Right lung (tissue), 5 donors: ENCODE measurements around the gene FAM83C. TPM values are rescaled to one million over a fixed set of nuclear protein-coding genes. Genes with fewer than 3 reads are reported as not detected.
"Not testable (repeated sequence)": the region's sequence is repeated elsewhere in the genome, so short reads cannot be mapped to it uniquely, and the experiment has no call there.

Experiments used
- DNase-seq, 2 donors: peaks; one replicate each; pipeline ENCODE4 v3.0.0-alpha.2; 2013
- polyA plus RNA-seq, 5 donors: library from polyadenylated mRNA; unstranded; fragments of 120-200 nt; gene quantifications; one replicate each; pipeline versions ENCODE4 v1.2.1 to v1.2.3, GENCODE V29; 2013; ENCODE audit warnings: inconsistent platforms in 1 of 5, low replicate concordance in 1 of 5; ENCODE audit not compliant: insufficient read length in 5 of 5, insufficient read depth in 1 of 5

Gene FAM83C
- polyA plus RNA-seq, 5 donors: 0.05 TPM; not detected in 4

DNA sequence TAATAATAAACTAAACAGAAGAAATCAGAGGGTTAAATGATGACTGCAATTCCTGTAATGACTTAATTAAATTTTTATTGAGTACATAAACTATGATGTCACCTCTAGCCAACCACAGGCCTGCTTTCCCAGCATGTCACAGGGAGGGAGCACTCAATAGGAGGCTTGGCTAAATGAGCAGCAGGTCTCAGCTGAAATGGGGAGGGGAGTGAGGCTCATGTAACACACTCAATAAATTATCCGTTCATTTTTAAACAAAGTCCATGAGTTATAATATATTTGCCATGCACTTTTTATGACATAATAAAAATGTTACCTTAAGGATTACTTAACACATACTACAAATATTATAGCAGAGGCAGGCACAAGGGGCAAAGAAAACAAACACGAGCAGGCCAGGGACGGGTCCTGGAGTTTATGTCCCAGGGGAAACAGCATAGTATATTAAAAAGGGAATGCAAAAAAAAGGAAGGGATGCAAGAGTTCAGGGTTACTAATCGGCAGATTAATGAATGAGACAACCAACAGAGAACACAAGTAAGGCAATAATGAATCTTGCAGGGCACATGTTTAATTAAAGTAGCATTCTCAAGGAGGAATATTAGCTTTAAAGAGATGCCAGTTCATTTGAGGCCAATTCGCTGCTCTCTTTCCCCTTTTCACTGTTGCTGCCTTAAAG lies 27.1 kb upstream of the FAM83C start:
- DNase-seq: no peak

DNA sequence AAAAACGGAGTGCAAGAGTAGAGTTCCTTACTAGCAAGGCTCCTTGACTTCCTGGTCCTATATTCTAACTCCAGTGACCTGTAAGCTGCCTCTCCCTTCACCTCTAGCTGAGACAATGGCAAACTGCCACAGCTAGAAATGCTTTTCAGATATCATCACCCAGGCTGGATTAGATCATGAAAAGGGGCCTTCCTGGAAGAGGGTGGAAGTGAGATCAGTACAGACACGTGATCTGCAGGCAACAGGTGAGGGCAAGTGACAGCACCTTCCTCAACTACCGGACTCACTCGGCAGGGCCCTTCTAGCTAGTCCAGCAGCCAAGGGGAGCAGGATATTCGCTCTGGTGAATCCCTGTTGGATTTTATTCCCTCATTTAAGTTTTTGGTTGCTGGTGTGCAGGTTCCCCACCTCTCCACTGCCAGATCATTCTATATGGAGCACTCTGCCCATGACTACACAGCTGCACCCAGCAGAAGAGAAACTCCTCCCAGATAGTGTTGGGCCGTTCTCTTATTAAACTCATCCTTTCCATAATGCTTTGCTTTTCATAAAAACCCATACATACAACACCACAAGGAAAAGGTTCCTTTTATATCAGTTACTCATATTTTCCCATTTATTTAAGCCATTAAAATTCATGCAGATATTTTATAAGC lies 26.4 kb upstream of the FAM83C start:
- DNase-seq: no peak

DNA sequence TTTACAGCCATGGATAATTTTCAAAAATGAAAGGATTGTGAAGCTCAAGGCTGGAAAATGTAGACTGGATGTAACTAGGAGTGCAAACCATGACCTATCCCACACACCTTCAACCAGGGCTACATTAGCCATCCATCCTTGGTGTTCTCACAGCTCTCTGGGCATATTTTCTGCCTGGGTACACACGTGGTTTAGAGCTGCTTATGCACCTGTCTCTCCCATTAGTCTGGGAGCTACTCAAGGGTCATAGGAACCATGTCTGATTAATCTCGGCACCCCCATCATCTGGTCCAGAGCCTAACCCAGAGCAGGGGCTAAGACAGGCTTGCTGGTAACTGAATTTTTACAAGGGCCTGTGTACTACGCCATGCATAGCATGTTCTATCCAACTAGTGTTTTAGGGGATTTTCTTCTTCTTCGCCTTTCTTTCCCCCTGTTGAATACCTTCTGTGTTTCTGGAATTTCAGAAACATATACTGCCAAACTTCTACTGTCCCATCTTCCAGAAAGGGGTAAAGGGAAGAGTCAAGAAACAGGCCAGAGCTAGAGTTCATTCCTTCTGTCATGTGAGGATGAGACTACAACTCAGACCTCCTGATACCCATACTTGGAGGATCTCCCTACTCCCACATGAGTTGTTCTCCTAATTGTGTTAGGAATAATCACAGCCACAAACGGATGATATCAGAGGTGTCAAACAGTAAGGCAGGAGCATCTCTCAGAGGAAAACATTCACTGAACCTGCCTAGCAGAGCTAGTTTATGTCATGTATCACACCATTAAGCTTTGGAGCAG lies 25.4 kb upstream of the FAM83C start:
- DNase-seq: no peak

DNA sequence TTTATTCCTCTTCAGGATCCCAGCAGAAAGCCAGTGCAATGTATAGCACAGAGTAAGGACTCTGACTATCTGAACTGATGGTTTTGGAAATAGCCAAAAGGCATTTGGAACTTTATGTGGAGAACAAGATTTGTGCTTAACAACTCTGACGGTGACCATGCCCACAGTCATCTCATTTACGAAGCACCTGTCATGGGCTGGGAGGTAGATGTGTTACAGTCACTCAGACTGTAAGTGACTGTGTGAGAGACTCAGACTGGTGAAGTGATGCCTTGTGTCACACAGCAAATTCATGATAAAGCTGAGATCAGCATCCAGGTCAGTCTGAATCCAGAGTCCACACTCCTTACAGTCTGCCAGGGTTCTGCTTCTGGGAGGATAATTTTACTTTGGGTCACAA lies 23.9 kb upstream of the FAM83C start:
- DNase-seq: no peak

DNA sequence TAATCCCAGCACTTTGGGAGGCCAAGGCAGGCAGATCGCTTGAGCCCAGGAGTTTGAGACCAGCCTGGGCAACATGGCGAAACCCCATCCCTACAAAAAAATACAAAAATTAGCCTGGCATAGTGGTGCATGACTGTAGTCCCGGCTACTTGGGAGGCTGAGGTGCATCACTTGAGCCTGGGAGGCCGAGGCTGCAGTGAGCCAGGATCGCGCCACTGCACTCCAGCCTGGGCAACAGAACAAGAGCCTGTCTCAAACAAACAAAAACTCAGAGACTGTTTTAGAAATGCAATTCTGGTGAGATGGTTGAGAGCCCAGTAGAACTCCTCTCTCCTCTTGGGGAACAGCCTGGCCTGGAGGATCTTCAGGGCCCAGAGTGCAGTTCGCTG lies 23.4 kb upstream of the FAM83C start:
- DNase-seq: not testable (repeated sequence)

DNA sequence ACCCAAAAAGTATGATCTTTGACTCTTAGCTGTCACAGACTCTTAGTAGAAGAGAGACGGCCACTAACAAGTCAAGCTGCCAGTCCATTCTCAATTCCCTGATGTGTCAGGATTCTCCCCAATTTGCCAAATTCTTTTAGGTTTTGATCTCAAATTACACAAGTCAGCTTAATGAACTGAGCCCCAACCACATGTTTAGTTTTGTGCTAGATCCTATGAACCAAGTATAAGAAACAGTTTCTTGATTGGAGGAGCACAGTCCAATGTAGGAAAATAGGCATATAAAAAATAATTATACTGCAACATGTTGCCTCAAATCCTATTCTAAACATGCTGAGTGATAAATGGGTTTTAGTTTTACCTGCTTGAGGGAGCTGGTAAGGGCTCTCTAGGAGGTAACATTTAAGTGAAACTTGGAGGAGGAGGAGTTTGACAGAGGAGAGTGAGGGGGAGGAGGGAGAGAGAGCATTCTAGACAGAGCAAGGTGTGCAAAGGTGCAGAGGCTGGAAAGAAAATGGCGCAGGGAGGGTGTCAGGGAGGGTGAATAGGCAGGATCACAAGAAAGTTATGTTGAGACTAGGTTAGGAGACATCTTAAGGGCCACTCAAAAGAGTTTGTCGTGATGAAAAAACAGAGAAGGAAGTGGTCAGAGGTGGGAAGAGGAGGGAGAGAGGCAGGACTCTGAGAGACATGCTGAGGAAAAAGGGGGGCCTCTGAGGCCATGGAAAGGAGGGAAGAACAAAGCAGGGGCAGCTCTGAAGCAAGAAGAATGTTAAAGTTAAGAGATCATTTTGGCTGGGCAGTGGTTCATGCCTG lies 22.8 kb upstream of the FAM83C start:
- DNase-seq: no peak

DNA sequence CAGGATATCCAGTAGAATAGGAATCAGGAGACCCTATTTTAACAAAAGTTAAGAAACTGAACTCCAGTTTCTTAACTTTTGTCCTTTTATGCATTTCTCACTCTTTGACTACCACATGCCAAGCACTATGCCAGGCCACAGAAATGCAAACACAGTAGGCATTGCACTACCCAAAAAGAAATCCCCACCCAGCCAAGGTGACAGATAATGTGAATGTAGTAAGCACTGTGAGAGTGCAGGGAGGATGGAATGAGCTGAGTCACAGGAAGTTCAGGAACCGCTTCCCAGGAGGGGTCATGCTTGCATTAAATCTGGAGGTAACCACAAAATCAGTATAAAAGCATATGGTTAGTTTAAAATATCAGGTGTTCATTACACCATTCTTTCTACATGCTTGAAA lies 20.1 kb upstream of the FAM83C start:
- DNase-seq: no peak

DNA sequence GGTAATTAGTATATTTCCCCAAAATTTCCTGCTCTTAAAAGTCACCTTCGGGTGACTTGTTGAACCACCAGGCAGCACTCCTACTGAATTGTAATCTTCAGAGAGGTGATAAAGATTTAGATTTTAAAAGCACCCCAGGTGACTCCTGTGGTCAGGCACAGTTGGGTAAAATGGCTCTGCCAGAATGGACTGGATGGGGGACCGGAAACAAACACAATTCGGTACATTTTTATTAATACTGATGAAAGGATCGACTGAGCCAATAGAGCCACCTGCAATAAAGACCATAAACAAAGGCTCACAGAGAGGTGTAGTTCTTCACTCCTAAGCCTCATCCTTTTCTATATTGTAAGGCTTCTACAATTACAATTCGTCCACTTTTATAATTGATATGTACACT lies 19.6 kb upstream of the FAM83C start:
- no peak for DNase-seq

DNA sequence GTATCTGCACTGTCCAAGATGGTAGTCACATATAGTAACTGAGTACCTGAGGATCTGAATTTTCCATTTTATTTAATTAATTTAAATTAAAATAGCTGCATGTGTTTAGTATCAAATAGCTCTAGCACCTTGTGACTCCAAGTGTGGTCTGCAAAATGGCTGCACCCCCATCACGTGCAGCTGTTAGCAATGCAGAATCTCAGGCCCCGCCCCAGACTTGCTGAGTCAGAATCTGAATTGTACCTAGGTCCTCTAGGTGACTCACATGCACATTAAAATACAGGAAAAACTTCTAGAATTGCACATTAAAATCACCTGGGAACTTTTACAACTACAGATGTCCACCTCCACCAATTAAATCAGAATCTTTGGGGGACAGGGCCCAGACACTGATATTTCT lies 19.2 kb upstream of the FAM83C start:
- DNase-seq: no peak

DNA sequence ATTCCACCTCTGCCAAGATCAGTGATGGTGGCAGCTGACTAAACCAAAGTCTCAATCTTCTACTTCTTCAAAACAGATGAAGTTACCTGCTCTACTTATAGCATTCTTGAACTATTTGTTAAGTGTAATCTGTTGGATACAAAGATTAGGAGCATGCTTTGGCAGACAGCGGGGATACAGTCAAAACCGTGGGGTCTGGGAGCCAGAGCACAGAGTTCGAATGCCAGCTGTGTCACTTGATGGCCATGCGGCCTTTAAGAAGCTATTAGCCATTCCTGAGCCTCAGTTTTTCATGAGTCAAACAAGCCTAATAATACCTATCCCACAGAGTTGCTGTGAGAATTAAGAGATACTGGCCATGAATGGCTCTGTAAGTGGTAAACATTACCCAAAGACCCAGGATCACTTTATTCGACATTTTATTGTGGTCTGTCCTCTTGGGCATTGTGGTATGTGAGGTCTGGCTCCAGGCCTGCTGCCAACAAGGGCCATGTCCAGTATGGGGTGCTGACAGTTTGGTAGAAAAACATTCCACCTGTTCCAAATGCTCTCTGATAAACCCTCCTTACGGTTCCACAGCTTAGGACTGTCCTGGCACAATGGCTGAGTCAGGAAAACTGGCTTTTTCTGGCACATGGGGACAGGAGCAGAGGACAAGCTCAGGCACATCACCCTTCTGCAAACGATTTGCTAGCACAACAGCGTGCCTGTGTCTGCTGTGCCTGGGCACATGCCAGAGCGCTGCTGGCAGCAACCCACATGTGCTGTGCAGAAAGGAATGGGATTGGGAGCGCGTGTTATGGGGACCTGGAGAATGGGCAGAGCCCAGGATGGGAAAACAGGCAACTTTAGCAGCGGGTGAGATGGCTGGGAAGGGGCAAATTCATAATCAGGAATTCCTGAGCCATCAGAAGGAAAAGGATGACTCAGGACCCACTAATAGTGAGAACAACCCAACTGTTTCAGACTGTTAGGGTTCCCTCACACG lies 15.7 kb upstream of the FAM83C start:
- DNase-seq: no peak

DNA sequence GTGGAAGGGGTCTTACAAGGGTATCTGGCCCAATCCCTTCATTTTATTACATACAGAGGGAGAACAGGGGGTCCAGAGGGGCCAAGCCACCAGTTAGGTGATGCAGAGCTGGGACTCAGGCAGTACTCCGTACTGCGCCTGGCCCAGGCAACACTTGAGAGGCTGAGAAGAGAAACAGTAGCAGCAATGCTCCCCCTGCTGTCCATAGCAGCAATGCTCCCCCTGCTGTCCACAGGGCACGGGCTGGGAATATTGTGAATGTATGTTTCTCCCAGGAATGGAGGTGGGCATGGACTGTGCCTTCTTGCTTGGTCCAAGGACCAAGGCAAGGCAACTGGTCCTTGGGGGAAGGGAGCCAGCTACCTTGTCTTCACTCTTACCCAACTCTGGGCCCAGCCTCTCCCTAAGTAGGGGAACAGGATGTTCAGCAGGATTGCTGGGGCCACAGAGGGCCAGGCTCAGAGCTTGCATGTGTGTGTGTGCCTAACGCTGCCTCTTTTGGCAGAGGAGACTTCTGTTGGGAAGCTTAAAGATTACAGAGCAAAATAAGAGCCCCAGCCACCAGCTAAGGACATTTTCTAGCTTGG lies 14.8 kb upstream of the FAM83C start:
- DNase-seq: peak in 1 of 2 donors; percentile 32

DNA sequence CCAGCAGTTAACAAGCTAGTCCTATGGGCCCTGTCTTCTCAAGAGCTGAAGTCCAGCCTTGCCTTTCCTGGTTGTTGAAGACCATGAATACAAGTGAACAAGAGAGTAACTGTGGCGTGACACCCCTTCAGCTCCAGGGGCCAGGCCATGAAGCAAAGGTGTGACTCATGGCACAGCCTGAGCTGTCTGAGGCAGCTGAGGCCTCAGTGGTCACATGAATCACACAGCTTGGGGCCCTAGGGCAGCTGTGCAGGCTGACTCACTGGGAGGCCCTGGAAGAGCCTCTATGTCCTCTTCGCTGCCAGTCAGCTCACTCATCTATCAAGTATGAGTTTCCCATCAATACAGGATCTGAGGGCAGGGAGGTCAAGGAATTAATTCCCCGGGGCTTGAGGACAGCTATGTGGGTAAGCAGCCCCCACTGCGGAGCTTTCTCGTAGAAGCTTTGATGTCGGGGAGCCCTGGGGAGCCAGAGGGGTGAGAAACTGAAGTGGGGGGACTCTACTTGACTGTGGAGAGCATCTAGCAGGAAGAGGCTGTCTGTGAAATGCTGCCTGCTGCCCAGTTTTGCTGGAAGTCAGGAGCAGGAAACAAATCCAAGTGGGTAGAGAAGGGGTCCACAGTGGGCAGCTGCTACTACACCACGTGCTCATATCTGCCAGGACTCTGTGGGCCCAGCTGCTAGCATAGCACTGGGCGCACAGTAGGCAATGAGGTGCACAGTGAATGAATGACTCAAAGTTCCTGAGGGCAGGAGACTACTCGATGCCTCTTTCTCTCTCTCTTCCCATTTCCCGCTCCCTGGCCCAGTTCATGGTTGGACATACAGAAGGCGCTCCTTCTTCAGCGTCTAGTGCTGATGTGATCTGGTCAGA lies 13.7 kb upstream of the FAM83C start:
- no peak for DNase-seq

DNA sequence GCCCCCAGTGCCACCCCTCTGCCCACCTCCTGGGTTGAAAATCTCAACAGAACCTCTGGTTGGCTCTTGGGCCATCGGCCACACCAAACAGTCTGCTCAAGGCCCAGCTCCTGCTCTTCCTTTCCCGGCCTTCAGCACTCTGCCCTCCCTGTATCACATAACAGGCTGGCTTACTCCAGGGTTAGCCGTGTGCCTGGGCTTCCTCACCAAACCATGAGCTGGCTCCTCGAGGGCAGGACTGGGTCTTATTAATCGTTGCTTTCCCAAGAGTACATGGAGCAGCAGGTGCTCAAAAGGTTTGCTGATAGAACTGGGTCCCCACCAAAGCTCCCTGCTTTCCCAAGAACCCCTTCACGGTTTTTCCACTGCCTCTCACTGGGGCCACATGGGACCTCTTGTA lies 12.7 kb upstream of the FAM83C start:
- no peak for DNase-seq

DNA sequence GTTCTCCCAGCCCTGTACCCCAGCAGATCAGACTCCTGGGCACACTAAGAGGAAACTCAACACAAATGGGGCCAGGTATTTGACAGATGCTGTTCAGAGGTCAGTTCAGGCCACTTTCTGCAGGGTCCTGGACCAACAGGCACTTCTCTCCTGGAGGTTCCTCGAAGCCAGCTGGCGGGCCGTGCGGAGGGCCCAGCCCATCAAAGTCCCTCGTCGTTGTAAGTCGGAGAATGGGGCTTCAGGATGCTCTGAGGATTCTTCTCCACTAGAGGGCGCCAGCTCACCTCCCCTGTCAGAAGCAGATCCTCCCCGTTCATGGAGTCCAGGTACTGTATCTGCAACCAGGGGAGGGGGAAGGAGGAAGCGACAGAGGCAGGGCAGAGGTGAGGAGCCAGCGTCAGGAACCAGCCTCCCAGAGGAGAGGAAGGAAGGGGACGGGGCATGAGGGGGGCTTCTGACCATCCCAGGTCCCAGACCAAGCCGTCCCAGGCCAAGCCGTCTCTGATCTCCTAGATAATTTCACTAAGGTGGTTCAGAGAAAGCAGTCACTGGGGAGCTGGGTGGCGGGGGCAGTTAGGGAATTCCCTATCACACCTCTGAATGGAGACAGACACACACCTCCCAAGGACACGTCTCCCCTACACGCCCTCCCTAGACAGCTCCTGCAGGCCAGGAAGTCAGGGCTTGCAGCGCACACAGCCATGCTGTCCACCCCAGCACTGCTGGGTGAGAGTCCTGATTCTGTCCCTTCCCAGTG lies 11.7 kb upstream of the FAM83C start:
- peak; percentile 57 to 75 for DNase-seq

DNA sequence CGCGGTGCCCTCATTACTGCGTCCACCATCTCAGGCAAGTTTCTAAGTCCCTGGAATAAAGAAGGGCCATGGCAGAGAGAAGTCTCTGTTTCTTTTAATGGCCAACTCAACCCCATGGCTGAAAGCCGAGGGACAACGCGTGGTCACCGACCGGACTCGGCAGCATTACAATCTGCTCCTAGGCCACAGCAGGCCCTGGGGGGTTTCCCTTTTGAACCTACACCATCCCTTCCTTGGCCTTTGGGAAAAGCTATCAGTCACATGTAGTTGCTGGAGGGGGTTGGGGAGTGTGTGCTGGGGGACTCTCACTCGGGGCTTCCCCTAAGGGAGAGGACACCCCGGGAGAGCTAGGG lies 11.1 kb upstream of the FAM83C start:
- no peak for DNase-seq

DNA sequence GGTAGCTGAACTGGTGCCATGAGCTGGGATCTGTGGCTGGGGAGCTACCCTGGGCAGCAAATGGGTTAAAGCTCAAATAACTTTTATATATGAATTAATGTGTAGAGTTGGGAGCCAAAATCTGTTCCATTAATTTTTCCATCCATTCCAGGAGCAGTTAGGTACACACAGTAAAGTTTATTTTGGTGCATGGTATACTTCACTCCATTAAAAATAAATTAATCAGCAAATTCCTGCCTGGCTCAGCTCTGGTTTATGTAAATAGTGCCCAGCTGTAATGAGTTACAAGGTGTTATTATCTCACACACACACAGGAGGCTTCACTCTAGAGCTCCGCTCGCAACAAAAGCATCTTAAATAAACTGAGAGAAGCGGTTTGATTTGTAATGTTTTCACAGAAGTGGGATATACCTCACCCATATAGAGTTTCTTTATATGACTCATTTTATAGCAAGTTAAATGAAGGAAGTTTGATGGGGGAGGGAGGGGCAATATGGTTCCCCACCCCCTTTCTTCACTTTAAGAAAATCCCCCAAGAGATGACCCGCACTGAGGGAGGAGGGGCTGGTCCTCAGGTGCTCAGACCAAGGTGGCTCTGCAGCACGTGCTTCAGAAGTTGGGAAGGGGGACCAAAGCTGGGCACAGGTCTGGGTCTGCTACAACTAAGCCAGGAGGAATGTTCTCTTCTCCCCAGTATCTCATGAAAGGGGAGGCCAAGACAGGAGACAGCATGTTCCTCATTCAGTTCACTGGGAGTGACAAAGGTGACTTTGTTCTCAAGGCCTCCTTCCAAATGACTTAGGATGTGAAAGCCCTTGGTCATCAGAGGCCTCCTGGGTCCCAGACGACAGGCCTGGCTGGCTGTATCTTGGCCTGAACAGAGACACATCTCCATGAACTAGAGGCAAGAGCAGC lies 10.5 kb upstream of the FAM83C start:
- no peak for DNase-seq

DNA sequence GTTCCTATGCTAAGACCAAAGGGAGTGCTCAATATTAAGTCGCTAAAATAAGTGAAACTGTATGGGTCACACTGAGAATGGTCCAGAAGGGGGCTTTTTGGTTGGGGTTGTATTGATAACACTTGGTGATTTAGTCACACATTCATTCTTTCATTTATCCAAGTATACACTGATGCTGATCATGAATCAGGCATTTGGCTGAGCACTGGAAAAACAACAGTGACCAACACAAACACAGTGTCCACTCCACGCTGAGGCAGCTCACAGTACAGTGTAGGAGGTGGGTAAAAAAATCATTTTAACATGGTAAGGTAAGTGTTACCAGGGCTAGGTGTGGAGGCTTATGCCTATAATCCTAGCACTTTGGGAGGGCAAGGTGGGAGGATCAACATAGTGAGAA lies 9.2 kb upstream of the FAM83C start:
- no peak for DNase-seq
